ENCODE data around the gene YPEL4. TPM values are rescaled to one million over a fixed set of nuclear protein-coding genes. Genes with fewer than 3 reads are reported as not detected.

Gene YPEL4
- total and polyA plus RNA-seq, 2 donors from 2014 or later: 0.82 to 0.88 TPM

GRCh38 chr11:57675176-57675941, 25.6 kb upstream of the YPEL4 start:
- no peak overlapping the region for H3K4me3 ChIP-seq (ENCODE audit: low read length in 3 of 3)
- peaks cover 6 to 19% (median 16%) of the 10 kb centered on the region in 3 donors for H3K36me3 ChIP-seq (ENCODE audit: control insufficient read depth in 2 of 3, insufficient read depth in 3 of 3, low read length in 3 of 3)

DNA sequence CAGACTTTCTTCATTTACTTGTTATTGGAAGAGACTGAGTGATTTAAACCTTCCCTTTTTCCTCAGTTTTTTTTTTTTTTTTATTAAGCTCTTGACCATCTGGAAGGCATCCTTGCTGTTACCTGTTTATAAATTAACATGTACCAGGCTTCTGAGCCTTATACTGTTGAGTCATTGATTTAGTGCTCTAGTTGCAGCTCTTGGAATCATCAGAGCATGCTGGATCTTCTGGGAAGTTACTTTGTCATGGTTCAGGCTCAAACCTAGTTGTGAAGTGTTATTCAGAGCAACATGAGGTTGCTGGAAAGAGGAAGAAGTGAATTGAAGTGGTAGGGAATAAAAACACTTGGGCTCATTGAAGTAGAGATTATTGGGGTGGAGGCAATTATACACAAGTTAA, 24.5 kb upstream of the YPEL4 start:
- TF ChIP-seq, protein P1, sequence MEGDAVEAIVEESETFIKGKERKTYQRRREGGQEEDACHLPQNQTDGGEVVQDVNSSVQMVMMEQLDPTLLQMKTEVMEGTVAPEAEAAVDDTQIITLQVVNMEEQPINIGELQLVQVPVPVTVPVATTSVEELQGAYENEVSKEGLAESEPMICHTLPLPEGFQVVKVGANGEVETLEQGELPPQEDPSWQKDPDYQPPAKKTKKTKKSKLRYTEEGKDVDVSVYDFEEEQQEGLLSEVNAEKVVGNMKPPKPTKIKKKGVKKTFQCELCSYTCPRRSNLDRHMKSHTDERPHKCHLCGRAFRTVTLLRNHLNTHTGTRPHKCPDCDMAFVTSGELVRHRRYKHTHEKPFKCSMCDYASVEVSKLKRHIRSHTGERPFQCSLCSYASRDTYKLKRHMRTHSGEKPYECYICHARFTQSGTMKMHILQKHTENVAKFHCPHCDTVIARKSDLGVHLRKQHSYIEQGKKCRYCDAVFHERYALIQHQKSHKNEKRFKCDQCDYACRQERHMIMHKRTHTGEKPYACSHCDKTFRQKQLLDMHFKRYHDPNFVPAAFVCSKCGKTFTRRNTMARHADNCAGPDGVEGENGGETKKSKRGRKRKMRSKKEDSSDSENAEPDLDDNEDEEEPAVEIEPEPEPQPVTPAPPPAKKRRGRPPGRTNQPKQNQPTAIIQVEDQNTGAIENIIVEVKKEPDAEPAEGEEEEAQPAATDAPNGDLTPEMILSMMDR (IDR thresholded peaks at IDR 0.05; ENCODE audit: borderline replicate concordance, extremely low read depth, insufficient read depth): no peak
- intact Hi-C loops (cut with DNase I): no loop called here
- H3K4me1 ChIP-seq (ENCODE audit: control insufficient read depth in 2 of 3, insufficient read depth in 2 of 3, low read depth in 1 of 3, low read length in 3 of 3): peaks cover 0 to 11% (median 9%) of the 10 kb centered on the region in 3 donors
- H3K36me3 ChIP-seq (ENCODE audit: control insufficient read depth in 2 of 3, insufficient read depth in 3 of 3, low read length in 3 of 3): peaks cover 5 to 19% (median 16%) of the 10 kb centered on the region in 3 donors
- H3K9me3 ChIP-seq (ENCODE audit: control insufficient read depth in 2 of 3, insufficient read depth in 1 of 3, low read length in 3 of 3): no peaks in the 10 kb centered on the region
- DNase-seq (no peak), FAIRE-seq (peak; percentile 80)
- no peak overlapping the region for H3K4me3 ChIP-seq (ENCODE audit: low read length in 3 of 3)
- H3K27me3 ChIP-seq (ENCODE audit: control insufficient read depth, insufficient read depth, low read length): no peaks in the 10 kb centered on the region
- peak overlapping the region in 1 of 2 donors; percentile 36 for H3K27ac ChIP-seq (ENCODE audit: low read depth in 2 of 2, low read length in 2 of 2)
- H3K9ac ChIP-seq (ENCODE audit: low read length in 3 of 3): no peak overlapping the region

More at GRCh38 chr11:57675176-57675941, 25.6 kb upstream of the YPEL4 start:
- no peaks in the 10 kb centered on the region for H3K27me3 ChIP-seq (ENCODE audit: control insufficient read depth, insufficient read depth, low read length)
- H3K4me1 ChIP-seq (ENCODE audit: control insufficient read depth in 2 of 3, insufficient read depth in 2 of 3, low read depth in 1 of 3, low read length in 3 of 3): peaks cover 0 to 11% (median 3%) of the 10 kb centered on the region in 3 donors
- H3K27ac ChIP-seq (ENCODE audit: low read depth in 2 of 2, low read length in 2 of 2): peak overlapping the region in 1 of 2 donors; percentile 48
- H3K9me3 ChIP-seq (ENCODE audit: control insufficient read depth in 2 of 3, insufficient read depth in 1 of 3, low read length in 3 of 3): no peaks in the 10 kb centered on the region
- TF ChIP-seq, protein P1 (IDR thresholded peaks at IDR 0.05; ENCODE audit: borderline replicate concordance, extremely low read depth, insufficient read depth): no peak
- no peak overlapping the region for H3K9ac ChIP-seq (ENCODE audit: low read length in 3 of 3)
- FAIRE-seq (no peak), DNase-seq (no peak)
- intact Hi-C loops (cut with DNase I): no loop called here

GRCh38 chr11:57668434-57668782, 18.7 kb upstream of the YPEL4 start:
- intact Hi-C loops (cut with DNase I): no loop called here
- Histone ChIP-seq H3K36me3 (ENCODE audit: control insufficient read depth in 2 of 3, insufficient read depth in 3 of 3, low read length in 3 of 3) (peaks cover 3 to 13% (median 6%) of the 10 kb centered on the region in 3 donors), H3K9ac (ENCODE audit: low read length in 3 of 3) (peak overlapping the region; percentile 42 to 82 (median 64)), H3K9me3 (ENCODE audit: control insufficient read depth in 2 of 3, insufficient read depth in 1 of 3, low read length in 3 of 3) (no peaks in the 10 kb centered on the region), H3K27ac (ENCODE audit: low read depth in 2 of 2, low read length in 2 of 2) (peak overlapping the region; percentile 97), H3K4me1 (ENCODE audit: control insufficient read depth in 2 of 3, insufficient read depth in 2 of 3, low read depth in 1 of 3, low read length in 3 of 3) (peaks cover 0 to 18% (median 15%) of the 10 kb centered on the region in 3 donors), H3K27me3 (ENCODE audit: control insufficient read depth, insufficient read depth, low read length) (no peaks in the 10 kb centered on the region), H3K4me3 (ENCODE audit: low read length in 3 of 3) (peak overlapping the region; percentile 83 to 98 (median 86))
- FAIRE-seq (no peak), DNase-seq (no peak)
- TF ChIP-seq, protein P1 (IDR thresholded peaks at IDR 0.05; ENCODE audit: borderline replicate concordance, extremely low read depth, insufficient read depth): no peak

All from kidney (tissue), 14 donors.